Measurements from ENCODE around the gene CKS1B.
"Not testable (repeated sequence)": the region's sequence is repeated elsewhere in the genome, so short reads cannot be mapped to it uniquely, and the experiment has no call there.

Gene CKS1B

DNA sequence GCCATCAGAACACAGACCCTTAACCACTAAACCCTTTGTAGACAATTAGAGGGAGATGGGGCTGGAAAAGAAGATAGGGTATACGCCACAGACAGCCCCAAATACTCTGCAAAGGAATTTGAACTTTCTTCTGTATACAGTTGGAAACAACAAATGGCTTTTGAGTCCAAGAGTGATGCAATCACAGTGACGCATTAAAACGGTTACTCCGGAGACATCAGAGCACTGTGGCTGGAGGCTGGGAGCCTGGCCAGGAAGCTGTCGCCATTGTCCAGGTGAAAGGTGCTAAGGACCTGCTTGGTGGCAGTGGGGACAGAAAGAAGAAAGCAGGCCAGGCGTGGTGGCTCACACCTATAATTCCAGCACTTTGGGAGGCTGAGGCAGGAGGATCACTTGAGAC lies 12.8 kb downstream of the CKS1B start:
- DNase-seq (ENCODE audit: low read depth), result no peak

- no peak for DNase-seq (ENCODE audit: low read depth)
These were observed 13.8 kb downstream of the CKS1B start for GRCh38 chr1:154988058-154988954.

GRCh38 chr1:154989195-154989860 lies 14.8 kb downstream of the CKS1B start:
- no peak for DNase-seq (ENCODE audit: low read depth)

DNA sequence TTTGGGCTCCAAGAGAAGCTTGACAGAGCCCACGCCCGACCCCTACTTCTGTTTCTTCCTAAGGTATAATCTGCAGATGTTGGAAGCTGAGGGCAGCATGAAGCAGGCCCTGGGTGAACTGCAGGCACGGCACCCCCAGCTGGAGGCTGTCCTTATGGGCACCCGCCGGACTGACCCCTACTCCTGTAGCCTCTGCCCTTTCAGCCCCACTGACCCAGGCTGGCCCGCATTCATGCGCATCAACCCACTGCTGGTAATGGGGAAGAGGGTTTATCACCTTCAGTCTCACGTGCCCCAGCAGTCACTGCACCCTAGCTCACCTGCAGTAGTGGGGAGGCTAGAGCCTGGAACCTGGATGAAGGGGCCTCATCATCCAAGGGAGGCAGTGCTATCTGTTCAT lies 15.8 kb downstream of the CKS1B start:
- no peak for DNase-seq (ENCODE audit: low read depth)

GRCh38 chr1:154992721-154993571 lies 18.5 kb downstream of the CKS1B start:
- no peak for DNase-seq (ENCODE audit: low read depth)

GRCh38 chr1:154993572-154994268 lies 19.2 kb downstream of the CKS1B start, which contains the start of gene LENEP:
TSS of gene LENEP (plus strand) at chr1:154993586. CDS start at chr1:154993608, 22 bp downstream.
- DNase-seq (ENCODE audit: low read depth), result no peak

GRCh38 chr1:154994269-154994587 lies 19.7 kb downstream of the CKS1B start:
- DNase-seq (ENCODE audit: low read depth), result no peak

- no peak for DNase-seq (ENCODE audit: low read depth)
These were observed 20.1 kb downstream of the CKS1B start for GRCh38 chr1:154994591-154994990.

DNA sequence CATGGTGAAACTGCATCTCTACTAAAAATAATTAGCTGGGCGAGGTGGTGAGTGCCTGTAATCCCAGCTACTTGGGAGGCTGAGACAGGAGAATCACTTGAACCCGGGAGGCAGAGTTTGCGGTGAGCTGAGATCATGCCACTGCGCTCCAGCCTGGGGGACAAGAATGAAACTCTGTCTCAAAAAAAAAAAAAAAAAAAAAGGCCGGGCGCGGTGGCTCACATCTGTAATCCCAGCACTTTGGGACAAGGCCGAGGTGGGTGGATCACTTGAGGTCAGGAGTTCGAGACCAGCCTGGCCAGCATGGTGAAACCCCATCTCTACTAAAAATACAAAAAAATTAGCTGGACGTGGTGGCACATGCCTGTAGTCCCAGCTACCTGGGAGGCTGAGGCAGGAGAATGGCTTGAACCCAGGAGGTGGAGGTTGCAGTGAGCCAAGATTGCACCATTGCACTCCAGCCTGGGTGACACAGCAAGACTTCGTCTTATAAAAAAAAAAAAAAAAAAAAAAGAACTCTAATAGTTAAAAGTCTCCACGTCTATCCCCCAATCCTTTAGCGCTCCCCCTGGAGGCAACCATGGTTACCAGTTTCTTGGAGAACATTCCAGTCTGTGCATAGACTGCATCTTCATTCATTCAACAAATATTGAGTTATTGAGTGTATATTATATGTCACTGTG lies 21.0 kb downstream of the CKS1B start:
- DNase-seq (ENCODE audit: low read depth), result not testable (repeated sequence)

GRCh38 chr1:154996966-154997701 lies 22.7 kb downstream of the CKS1B start:
- DNase-seq (ENCODE audit: low read depth), result no peak

DNA sequence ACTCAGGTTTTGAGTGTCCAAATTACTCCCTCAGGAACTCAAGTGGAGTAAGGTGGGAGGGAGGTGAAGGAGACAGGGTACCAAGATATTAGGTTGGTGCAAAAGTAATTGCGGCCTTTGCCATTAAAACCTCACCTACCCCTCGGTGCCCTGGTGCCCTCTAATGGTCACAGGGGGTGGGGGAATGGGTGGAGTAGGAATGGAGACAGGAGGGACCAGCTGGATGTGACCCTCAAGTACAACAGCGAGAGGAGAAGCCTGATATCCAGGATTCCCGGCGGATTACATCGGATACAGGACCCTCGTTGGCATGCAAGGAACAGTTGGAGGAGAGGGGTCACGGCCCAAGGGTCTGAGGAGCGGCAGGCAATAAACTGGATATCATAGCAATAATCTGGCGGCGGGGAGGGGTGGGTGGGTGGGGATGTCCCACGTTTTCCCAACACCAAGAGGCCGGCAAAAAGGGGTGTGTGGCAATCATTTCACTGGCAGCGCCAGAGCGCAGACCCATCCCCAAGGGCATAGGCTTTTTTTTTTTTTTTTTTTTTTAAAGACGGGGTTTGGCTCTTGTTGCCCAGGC lies 23.8 kb downstream of the CKS1B start:
- no peak for DNase-seq (ENCODE audit: low read depth)

GRCh38 chr1:154998818-154999570 lies 24.5 kb downstream of the CKS1B start:
- no peak for DNase-seq (ENCODE audit: low read depth)

- no peak for DNase-seq (ENCODE audit: low read depth)
These were observed 25.3 kb downstream of the CKS1B start for GRCh38 chr1:154999571-155000410.

- DNase-seq (ENCODE audit: low read depth), result no peak
These were observed 25.9 kb downstream of the CKS1B start for GRCh38 chr1:155000411-155000725.

- no peak for DNase-seq (ENCODE audit: low read depth)
These were observed 26.4 kb downstream of the CKS1B start for GRCh38 chr1:155000726-155001424.

DNA sequence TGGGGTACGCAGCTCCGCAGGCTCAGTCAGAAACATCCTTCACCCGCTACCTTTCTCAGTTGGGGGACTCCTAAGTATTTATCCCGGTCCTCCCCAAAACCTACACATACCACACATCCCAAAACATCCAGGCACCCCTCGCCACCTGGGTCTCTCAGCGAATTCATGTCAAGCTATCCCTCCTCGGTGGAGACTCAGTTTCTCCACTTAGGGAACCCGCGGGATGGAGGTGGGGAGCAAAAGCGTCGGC lies 26.9 kb downstream of the CKS1B start:
- DNase-seq (ENCODE audit: low read depth), result no peak

DNA sequence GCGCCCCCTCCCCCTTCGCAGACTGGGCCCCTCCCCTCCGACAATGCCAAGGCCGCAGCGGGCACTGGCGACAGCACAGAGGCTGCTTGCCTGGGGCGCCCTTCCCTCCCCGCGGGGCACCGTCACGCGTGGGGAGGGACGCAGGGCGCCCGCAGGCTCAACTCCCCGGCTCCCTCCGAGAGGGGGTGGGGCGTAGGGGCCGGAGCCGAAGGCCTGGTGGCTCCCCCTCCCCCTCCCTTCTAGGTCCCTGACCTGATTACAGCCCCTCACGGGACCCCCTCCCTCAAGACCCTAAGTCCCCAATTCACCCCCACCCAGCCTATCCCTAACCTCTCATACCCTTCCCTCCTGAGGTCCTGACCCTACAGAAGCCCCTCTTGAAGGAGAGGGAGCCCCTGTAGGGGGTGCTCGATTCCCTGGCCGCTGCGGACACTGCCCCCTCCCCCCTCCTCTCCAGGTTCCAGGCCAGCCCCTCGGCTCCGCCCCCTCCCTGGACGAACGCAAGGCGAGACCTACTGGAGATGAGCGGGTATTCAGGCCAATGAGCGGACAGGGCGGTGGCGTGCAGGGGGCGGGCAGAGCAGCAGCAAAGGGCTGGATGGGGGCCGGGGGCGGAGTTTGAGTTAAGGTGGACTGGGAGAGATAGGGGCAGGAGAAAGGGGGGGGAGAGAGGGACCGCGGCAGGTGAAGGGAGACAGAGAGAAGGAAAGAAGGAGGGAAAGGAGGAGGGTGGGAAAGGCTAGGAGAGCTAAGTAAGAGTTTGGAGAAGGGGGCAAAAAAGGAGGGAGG lies 27.4 kb downstream of the CKS1B start:
- DNase-seq (ENCODE audit: low read depth), result peak; percentile 97

All from non-pigmented ciliary epithelial cell (primary cell).